ENCODE data around the gene ZFR2.

- TF ChIP-seq POLR2A (IDR thresholded peaks at IDR 0.05; ENCODE audit: low read length): no peak
- TF ChIP-seq GATA1 (IDR thresholded peaks at IDR 0.05; ENCODE audit: low read depth, low read length): no peak
Measured at GRCh38 chr19:3818918-3819317, 49.9 kb downstream of the ZFR2 start.

All from erythroblast (primary cell).